Upper lobe of left lung (tissue), 4 donors: Measurements from ENCODE around the gene GEMIN7.

Experiments used
- CTCF ChIP-seq, 6 experiments: fragments of 450-650 bp in 4 of 6; fragments of 200-600 bp in 2 of 6; sonication (generic) in 2 of 6; IDR thresholded peaks; one replicate each; pipeline ENCODE4 v1.5.1; 2016 to 2019; ENCODE audit warnings: antibody characterized with exemption in 6 of 6
- POLR2AphosphoS5 ChIP-seq, 2 donors: sonication (generic); formaldehyde crosslinking; IDR thresholded peaks; one replicate each; pipeline ENCODE4 v1.5.1; 2017; ENCODE audit warnings: antibody characterized with exemption in 2 of 2

DNA sequence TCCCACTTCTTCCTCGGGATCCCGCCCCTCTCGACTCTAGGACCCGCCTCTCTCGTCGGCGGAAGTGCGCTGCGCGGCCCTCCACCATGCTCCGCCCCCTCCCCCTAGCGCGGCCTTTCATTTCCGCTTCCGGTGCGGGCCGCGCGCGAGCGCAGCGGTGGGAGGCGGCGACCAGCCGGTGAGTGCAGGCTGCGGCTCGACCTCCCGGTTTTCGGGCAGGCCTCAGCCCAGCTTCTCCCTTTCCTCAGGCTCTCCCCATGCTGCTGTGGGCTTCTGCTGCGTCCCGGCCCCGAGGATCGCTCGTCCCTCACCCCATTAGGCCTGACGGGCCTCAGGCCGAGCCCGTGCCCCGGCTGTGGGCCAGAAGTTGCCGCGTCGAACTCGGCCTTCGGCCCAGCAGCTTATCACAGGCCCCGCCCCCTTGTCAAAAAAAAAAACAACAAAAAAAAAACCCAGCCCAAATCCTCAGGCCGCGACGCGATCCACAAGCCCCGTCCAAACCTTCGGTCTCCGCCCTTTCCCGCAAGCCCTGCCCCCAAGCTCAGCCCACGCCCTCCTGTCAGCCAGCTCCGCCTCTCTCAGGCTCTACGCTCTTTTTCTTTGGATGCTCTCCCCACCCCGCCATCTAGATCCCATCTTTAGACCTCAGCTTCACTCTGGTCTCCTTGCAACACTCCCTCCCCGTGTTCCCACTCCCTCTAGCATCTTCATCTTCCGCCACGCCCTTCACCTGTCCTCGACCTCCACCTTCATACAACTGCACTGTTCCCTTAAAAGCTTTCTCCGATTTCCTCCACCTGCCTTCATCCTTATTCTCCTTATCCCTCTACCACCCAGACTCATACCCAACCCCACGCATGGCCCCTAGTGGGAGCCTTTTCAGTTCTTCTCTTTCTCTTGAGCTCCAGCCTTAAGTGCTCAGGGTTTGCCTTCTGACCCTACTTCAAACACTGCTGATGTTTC lies 39.8 kb upstream of the GEMIN7 start, which contains the start of gene CLASRP:
- TF ChIP-seq CTCF (IDR thresholded peaks at IDR 0.05) (peak in 1 of 6 experiments; percentile 9), POLR2AphosphoS5 (IDR thresholded peaks at IDR 0.05) (peak; percentile 96 to 97)
